NT2/D1 (cell line): Measurements from ENCODE around the gene HECW1.
"Not testable (repeated sequence)": the region's sequence is repeated elsewhere in the genome, so short reads cannot be mapped to it uniquely, and the experiment has no call there.

Experiments used
- DNase-seq: peaks from one replicate; pipeline ENCODE4 v3.0.0-alpha.2; 2011; ENCODE audit warnings: low read depth, low spot score
- H3K27me3 ChIP-seq: 2 replicates; pipeline ENCODE4 v1.6.0; 2011; ENCODE audit warnings: mild to moderate bottlenecking; ENCODE audit not compliant: insufficient read length, insufficient read depth
- H3K36me3 ChIP-seq: 2 replicates; pipeline ENCODE4 v1.6.1; 2011; ENCODE audit warnings: mild to moderate bottlenecking, low read length, mixed read lengths; ENCODE audit not compliant: insufficient read depth, insufficient read length
- H3K4me1 ChIP-seq: 2 replicates; pipeline ENCODE4 v1.5.1; 2011; ENCODE audit not compliant: insufficient read depth, insufficient read length
- H3K4me3 ChIP-seq: 2 replicates; pipeline ENCODE4 v1.5.1; 2011; ENCODE audit warnings: low read depth; ENCODE audit not compliant: insufficient read length
- H3K9ac ChIP-seq: 2 replicates; pipeline ENCODE4 v1.6.0; 2011; ENCODE audit warnings: low read depth; ENCODE audit not compliant: insufficient read length
- H3K9me3 ChIP-seq: 2 replicates; pipeline ENCODE4 v1.5.1; 2011; ENCODE audit warnings: mild to moderate bottlenecking, low read length; ENCODE audit not compliant: insufficient read depth
- SUZ12 ChIP-seq: IDR thresholded peaks from 2 replicates; pipeline ENCODE4 v1.6.1; 2011; ENCODE audit not compliant: insufficient read length, insufficient read depth; ENCODE audit errors: extremely low read depth
- YY1 ChIP-seq: IDR thresholded peaks from 2 replicates; pipeline ENCODE4 v1.6.1; 2011; ENCODE audit not compliant: insufficient read length, insufficient read depth
- ZNF274 ChIP-seq: IDR thresholded peaks from 2 replicates; pipeline ENCODE4 v1.6.1; 2011; ENCODE audit warnings: mild to moderate bottlenecking, low read depth, low read length

The HECW1 gene

DNA sequence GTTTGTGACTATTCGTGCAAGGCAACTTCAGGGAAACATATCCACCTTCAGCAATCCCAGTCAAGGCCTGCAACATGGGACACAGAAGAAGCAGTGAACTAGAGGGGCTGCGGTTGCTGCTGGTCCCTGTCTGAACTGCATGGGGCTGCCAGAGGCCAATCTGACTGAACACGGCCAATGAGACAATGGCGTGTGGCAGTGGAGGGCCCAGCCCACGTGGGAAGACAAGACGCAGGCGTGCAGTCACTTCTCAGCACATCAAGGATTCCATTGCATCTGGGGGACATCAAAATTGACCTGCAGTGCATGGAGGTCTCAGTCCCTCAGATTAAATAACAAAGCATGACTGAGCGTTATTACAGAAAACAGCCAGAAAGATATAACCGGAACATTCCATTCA lies 215.9 kb downstream of the HECW1 start:
- Histone ChIP-seq H3K9ac (no peak overlapping the region), H3K27me3 (no peaks in the 10 kb centered on the region), H3K9me3 (no peaks in the 10 kb centered on the region), H3K36me3 (no peaks in the 10 kb centered on the region), H3K4me1 (no peaks in the 10 kb centered on the region), H3K4me3 (no peak overlapping the region)
- no peak for DNase-seq
- TF ChIP-seq YY1 (no peak), ZNF274 (no peak)

DNA sequence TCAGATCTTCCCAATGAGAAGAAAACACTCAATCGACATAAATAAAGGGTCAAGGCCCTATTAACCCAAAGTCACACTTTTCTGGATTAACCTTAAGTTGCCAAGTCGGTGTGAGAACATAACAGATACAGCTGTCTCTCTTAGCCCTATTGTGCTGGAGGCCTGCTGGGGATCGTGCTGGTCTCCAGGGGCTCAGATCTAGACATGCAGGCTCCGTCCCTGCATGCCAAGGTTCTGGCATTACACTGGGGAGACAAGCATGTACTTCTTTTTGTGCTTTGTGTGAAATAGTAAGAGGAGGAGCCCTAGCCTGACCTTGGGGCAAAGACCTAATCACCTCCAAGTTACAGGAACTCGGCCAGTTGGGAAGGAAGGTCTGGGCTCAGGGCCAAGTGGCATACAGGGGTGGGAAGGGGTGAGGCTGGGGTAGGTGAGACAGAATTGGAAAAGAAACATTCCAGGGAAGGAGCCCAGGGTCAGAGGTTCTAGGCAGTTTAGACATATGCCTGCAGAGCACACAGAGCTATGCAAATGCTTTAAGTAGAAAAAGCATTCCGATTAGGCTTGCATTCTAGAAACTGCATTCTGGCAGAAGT lies 216.4 kb downstream of the HECW1 start:
- TF ChIP-seq SUZ12 = no peak
- no peak for TF ChIP-seq ZNF274
- no peak for TF ChIP-seq YY1
- no peak overlapping the region for H3K9ac ChIP-seq
- no peak overlapping the region for H3K4me3 ChIP-seq
- no peaks in the 10 kb centered on the region for H3K36me3 ChIP-seq
- no peaks in the 10 kb centered on the region for H3K27me3 ChIP-seq
- H3K9me3 ChIP-seq = no peaks in the 10 kb centered on the region
- peak; percentile 9 for DNase-seq
- no peaks in the 10 kb centered on the region for H3K4me1 ChIP-seq

DNA sequence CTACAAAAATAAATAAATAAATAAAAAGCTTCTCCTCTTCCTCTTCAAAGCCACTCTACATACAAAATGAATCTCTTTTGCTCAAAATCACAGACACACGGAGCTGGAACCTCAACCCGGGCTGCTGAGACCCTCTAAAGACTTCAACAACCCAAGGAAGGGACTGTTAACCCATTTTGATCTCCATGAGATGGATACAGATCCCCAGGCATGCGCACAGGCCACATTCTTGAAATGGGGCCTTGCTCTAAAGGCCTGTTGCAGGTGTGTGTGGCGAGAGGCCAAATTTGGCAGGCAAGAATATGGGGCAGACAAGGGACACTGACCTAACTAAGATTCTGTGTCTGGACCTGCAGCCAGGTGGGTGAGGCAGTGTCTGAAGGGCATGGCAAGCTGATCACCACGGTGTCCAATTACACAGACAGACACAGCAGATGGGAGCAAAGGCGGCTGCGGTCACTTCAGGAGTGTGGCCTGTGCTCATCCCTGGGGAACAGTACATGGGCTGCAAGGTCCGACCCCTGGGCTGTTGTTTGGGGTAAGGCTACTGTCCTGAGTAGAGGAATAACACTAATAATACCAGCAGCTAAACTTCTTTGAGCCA lies 219.8 kb downstream of the HECW1 start:
- H3K36me3 ChIP-seq = no peaks in the 10 kb centered on the region
- H3K9ac ChIP-seq = no peak overlapping the region
- H3K4me3 ChIP-seq = no peak overlapping the region
- H3K9me3 ChIP-seq = no peaks in the 10 kb centered on the region
- no peak for DNase-seq
- no peaks in the 10 kb centered on the region for H3K27me3 ChIP-seq
- TF ChIP-seq YY1 (no peak), ZNF274 (no peak), SUZ12 (no peak)
- H3K4me1 ChIP-seq = no peaks in the 10 kb centered on the region

DNA sequence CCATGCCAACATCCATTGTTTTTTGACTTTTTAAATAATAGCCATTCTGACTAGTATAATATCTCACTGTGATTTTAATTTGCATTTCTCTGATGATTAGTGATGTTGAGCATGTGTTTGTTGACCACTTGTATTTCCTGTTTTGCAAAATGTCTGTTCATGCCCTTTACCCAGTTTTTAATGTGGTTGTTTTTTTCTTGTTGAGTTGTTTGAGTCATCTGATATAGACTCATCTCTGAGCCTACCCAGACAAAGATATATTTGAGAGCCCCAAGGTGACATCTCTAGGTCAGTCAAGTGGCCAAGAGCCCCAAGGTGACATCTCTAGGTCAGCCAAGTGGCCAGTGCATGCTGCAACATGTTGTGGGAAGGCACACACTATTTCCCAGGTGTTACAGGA lies 224.7 kb downstream of the HECW1 start:
- H3K9ac ChIP-seq = no peak overlapping the region
- DNase-seq = no peak
- no peaks in the 10 kb centered on the region for H3K36me3 ChIP-seq
- no peaks in the 10 kb centered on the region for H3K27me3 ChIP-seq
- no peak for TF ChIP-seq SUZ12
- TF ChIP-seq ZNF274 = no peak
- TF ChIP-seq YY1 = no peak
- no peaks in the 10 kb centered on the region for H3K9me3 ChIP-seq
- no peaks in the 10 kb centered on the region for H3K4me1 ChIP-seq
- no peak overlapping the region for H3K4me3 ChIP-seq

DNA sequence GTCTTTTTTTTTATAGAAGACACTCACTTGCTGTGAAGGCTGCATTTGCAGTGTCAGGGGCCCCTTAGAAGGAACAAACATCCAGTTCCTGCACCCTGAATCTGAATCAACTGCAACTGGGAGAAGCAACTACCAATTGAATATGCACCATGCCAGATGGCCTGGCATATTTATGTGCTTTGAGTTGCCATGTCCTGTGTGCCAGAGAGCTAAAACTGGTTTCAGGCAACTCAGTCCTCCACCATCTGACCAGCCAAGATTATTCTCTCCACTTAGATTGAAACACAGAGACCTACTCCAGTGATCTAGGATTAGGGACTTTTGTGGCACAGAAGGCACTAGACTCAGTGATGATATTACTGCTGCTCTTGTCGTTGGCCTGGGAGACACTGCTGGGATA lies 225.4 kb downstream of the HECW1 start:
- no peak overlapping the region for H3K4me3 ChIP-seq
- DNase-seq = no peak
- H3K9ac ChIP-seq = no peak overlapping the region
- H3K9me3 ChIP-seq = no peaks in the 10 kb centered on the region
- no peaks in the 10 kb centered on the region for H3K27me3 ChIP-seq
- H3K36me3 ChIP-seq = no peaks in the 10 kb centered on the region
- TF ChIP-seq SUZ12 (no peak), YY1 (no peak), ZNF274 (no peak)
- H3K4me1 ChIP-seq = no peaks in the 10 kb centered on the region

DNA sequence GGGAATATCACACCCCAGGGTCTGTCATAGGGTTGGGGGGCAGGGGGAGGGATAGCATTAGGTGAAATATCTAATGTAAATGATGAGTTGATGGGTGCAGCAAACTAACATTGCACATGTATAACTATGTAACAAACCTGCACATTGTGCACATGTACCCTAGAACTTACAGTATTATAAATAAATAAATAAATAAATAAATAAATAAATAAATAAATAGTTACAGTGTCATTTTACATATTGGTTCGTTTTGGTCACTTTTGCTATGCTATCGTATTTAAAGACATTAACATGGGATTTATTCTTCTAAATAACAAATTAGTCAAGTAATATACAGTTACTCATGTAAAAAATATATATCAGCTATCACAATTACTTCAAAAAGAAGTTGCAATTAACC lies 228.7 kb downstream of the HECW1 start:
- H3K27me3 ChIP-seq = no peaks in the 10 kb centered on the region
- H3K36me3 ChIP-seq = no peaks in the 10 kb centered on the region
- no peaks in the 10 kb centered on the region for H3K4me1 ChIP-seq
- no peak overlapping the region for H3K9ac ChIP-seq
- no peak for TF ChIP-seq ZNF274
- no peak for TF ChIP-seq SUZ12
- no peak for TF ChIP-seq YY1
- DNase-seq = no peak
- no peaks in the 10 kb centered on the region for H3K9me3 ChIP-seq
- no peak overlapping the region for H3K4me3 ChIP-seq

DNA sequence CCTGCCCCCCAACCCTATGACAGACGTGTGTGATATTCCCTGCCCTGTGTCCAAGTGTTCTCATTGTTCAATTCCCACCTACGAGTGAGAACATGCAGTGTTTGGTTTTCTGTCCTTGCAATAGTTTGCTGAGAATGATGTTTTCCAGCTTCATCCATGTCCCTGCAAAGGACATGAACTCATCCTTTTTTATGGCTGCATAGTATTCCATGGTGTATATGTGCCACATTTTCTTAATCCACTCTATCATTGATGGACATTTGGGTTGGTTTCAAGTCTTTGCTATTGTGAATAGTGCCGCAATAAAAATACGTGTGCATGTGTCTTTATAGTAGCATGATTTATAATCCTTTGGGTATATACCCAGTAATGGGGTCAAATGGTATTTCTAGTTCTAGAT lies 231.0 kb downstream of the HECW1 start:
- H3K36me3 ChIP-seq, H3K9ac ChIP-seq, H3K27me3 ChIP-seq, H3K9me3 ChIP-seq, H3K4me1 ChIP-seq, H3K4me3 ChIP-seq, DNase-seq: not testable (repeated sequence)

DNA sequence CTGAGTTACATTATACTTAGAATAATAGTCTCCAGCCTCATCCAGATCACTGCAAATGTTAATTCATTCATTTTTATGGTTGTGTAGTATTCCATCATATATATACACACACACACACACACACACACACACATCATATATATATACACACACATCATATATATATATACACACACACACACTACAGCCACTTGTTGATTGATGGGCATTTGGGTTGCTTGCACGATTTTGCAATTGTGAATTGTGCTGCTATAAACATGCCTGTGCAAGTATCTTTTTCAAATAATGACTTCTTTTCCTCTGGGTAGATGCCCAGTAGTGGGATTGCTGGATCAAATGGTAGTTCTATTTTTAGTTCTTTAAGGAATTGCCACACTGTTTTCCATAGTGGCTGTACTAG lies 233.2 kb downstream of the HECW1 start:
- H3K27me3 ChIP-seq, H3K9ac ChIP-seq: not testable (repeated sequence)

More for the DNA sequence above, 233.2 kb downstream of the HECW1 start:
- H3K4me3 ChIP-seq, DNase-seq, H3K36me3 ChIP-seq, H3K9me3 ChIP-seq, H3K4me1 ChIP-seq: not testable (repeated sequence)
